Measurements from ENCODE around the gene RBBP8. TPM values are rescaled to one million over a fixed set of nuclear protein-coding genes. Genes with fewer than 3 reads are reported as not detected.
A peak's percentile ranks its signal among the peaks of the same experiment; 100 is the strongest.
"Not testable (repeated sequence)": the region's sequence is repeated elsewhere in the genome, so short reads cannot be mapped to it uniquely, and the experiment has no call there.

Gene RBBP8
- 10 to 100 TPM; 11.5 to 20.6 (median 13.5) TPM for polyA plus RNA-seq

DNA sequence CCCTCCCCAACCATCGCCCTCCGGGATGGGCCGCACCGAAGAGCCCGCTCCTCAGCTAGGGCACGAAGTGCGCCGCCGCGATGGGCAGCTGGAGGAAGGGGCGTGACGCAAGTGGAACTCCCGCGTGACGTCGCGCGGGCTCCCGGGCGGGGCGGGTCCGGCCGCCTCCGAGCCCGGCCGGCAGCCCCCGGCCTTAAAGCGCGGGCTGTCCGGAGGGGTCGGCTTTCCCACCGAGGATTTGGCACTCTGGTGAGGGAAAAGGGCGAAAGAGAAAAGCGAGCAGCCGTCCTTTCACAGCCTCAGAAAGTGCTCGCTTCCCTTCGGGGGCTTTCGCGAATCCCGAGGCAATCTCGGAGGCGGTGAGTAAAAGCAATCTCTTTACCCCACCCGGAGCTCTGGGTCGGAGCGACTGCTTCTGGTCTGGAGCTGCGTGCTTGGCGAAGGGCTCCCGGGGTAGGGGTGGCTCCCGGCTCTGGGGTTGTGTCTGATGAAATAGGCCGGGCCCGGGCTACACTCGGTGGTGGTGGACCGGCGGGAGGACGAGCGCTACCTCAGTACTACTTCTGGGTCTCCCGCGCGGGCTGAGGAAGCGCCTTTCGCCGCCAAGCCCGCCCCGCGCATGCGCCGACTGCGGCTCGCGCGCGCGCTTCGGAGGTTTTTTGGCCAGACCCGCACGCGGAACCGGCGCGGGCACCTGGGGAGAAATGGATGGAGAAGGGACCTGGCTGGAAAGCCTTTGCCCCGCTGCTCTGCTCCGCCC lies at the start of gene RBBP8:
Gene RBBP8 (plus strand): TSS at position 123 of the 760 bp plus-strand sequence. CDS start 3,524 bp downstream, outside the sequence.
- 0% methylated on average over 77 to 82 of the region's 82 CpGs for WGBS, 3 donors
- H3K27ac ChIP-seq (ENCODE audit: low read depth, low read length) = peak within 1 kb of the TSS; percentile 86

DNA sequence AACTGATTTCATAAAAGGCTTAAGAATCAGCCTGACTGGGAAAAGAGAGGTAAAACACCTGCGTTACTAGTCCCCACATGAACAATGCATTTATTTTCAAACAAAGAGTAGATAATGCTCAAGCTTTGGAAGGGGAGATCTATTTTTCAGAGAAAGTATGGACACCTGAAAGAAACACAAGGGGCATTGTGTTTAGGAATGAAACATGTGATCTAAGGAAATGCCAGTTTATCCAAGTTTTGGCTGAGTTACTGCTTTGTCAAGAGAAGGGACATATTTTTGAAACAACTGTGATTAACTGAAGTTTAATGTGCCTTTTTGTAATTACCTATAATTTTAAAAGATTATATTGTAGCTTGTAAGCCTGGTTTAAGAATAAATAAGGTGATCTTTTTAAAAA lies 49.3 kb upstream of the RBBP8 start:
- no peak overlapping the region for H3K27ac ChIP-seq (ENCODE audit: low read depth, low read length)
- WGBS, 3 donors = 33 to 92% (median 91%) methylated on average over 1 of the region's 1 CpG

DNA sequence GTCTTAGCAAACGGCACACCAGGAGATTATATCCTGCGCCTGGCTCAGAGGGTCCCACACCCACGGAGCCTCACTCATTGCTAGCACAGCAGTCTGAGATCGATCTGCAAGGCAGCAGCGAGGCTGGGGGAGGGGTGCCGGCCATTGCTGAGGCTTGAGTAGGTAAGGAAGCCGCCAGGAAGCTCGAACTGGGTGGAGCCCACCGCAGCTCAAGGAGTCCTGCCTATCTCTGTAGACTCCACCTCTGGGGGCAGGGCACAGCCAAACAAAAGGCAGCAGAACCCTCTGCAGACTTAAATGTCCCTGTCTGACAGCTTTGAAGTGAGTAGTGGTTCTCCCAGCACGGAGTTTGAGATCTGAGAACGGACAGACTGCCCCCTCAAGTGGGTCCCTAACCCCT lies 47.4 kb upstream of the RBBP8 start:
- 91 to 95% (median 95%) methylated on average over 11 of the region's 11 CpGs for WGBS, 3 donors
- not testable (repeated sequence) for H3K27ac ChIP-seq (ENCODE audit: low read depth, low read length)

DNA sequence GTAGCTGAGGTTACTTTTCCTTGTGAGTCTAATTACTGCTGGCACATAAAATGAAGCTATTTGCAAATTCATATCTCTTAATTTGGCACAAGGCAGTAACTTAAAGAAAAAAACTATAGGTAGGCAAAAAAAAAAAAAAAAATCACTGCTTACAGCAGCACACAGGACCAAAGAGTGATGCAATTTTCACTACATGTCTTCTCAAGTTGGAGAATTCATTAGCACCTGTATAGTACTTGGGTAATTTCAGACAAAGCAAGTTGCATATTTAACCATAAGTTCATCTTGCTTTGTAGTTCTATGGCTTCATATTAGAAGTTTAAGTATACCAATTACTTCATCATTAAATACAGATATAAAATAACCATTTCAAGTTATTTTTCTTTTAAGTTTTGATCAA lies 33.7 kb upstream of the RBBP8 start:
- H3K27ac ChIP-seq (ENCODE audit: low read depth, low read length) = no peak overlapping the region

DNA sequence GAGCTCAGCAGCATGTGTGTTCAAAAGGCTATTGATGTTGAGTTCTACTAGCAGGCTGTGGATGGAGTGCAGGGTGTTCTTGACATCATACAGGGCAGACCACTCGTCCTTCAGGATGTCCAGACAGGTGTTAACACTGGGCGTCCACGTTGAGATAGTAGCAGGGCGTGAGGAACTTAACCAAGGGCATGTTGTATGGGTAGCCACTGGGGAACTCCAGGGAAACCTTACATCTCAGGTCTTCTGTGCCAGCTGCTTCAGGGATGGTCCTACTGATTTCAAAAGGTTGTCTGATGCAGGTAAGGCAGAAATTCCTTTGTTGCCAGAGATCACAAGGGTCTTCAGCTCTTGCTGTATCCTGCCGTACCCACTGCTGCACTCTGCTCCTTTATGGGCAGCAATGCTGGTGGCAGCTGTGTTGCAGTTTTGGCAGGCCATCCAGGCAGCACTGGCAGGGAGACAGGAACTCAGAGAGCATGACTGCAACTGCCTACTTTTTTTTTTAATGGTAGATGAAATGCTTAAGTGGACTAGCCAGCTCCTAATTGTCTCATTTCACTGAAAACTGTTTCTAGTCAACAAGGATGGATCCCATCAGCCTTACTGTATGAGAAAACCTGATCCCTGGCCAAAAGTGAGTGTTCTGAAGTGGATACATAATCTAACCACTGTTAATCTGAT lies 32.4 kb upstream of the RBBP8 start:
- H3K27ac ChIP-seq (ENCODE audit: low read depth, low read length) = no peak overlapping the region
- 62 to 87% (median 85%) methylated on average over 5 of the region's 5 CpGs for WGBS, 3 donors

DNA sequence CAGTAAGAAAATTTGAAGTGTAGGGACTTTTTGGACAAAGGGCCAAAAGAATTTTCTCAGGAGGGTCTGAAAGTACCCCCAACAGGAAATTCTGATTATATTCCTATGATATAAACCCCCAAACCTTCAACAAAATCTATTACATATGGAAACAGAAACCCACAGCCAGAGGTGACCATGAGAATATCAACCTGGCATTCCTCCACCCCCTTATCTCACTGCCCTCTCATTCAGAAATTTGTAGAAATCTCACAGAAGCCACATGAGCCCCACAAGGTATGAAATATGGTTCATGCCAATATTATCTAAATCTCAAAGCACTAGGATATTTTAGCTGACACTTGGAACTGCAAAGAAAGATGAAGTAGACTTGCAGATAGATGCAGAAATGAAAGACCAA lies 31.0 kb upstream of the RBBP8 start:
- H3K27ac ChIP-seq (ENCODE audit: low read depth, low read length) = no peak overlapping the region

DNA sequence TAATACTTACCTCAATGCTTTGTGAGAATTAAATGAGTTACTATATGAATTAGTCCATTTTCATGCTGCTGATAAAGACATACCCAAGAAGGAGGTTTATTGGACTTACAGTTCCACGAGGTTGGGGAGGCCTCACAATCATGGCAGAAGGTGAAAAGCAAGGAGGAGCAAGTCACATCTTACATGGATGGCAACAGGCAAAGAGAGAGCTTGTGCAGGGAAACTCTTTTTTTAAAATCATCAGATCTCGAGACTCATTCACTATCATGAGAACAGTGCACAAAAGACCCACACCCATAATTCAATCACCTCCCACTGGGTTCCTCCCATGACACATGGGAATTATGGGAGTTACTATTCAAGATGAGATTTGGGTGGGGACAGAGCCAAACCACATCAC lies 29.9 kb upstream of the RBBP8 start:
- H3K27ac ChIP-seq (ENCODE audit: low read depth, low read length) = not testable (repeated sequence)
- 87 to 93% (median 87%) methylated on average over 2 of the region's 2 CpGs for WGBS, 3 donors

DNA sequence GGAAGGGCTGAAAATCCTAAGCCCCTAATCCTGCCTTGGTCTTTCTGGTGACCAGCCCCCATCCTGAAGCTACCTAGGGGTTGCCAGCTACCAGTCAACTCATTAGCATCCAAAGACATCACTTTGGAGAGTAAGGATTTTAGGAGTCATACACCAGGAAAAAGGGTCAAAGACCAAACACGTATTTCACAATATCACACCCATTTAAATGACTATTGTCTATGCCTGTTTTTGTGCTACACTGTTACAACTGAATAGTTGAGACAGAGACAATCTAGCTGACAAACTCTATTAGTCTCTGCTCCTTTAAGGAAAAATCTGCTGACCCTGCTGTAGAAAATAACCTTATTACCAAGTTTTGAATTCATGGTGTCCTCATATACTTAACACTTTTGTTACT lies 21.0 kb upstream of the RBBP8 start:
- no peak overlapping the region for H3K27ac ChIP-seq (ENCODE audit: low read depth, low read length)
- WGBS, 3 donors = 91 to 97% (median 92%) methylated on average over 1 of the region's 1 CpG

DNA sequence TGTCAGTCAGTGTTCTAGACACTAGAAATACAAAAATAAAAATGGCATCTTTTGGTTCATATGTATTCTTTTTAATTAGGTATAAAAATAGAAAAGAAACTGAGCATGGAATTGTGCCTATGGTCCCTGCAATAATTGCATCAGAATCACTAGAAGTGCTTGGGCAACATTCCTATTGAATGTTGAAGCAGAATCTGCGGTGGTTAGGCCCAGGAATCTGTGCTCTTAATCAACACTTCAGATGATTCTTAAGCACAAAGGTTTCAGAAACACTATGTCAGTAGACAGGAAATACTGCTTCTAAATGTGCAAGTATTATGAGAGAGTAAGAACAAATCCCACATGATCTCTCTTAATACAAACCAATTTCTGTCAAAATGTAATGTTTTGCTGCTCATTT lies 20.3 kb upstream of the RBBP8 start:
- no peak overlapping the region for H3K27ac ChIP-seq (ENCODE audit: low read depth, low read length)
- 50 to 89% (median 83%) methylated on average over 1 of the region's 1 CpG for WGBS, 3 donors

DNA sequence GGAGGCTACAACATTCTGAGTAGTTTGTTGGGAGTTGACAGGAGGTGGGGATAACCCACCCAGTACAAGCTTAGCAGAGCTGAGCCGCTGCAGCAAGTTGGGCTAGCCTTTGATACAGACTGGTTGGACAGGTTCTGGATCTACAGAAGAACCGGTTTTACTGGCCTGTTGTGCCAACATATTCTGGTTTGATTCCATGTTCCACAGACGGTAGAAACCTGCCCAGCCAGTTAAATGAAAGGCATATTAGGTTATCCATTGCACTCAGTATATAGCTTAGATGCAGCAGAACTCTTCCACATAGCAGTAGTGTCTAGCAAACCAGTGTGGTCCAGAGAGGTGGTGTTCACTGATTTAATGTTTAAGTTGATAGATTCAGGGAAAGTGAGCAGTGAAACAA lies 19.3 kb upstream of the RBBP8 start:
- WGBS, 3 donors = 35 to 84% (median 63%) methylated on average over 3 of the region's 3 CpGs
- H3K27ac ChIP-seq (ENCODE audit: low read depth, low read length) = no peak overlapping the region

DNA sequence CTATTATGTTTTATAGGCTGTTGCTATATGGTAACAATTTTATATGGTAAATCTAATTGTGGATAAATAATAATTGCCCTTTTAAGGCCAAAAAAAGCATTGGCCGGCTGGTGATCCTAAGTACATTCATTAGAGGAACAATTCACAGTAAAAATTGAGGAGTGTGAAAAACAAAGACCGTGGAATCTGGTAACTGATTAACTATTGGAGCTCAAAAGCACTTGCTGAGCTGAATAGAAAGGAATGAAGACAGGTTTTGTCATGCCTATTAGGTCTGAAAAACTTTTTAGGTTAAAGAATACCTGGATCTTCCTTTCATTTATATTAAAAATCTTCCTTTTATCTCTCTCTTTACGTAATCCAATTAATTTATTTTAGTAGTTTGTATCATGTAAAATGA lies 18.5 kb upstream of the RBBP8 start:
- WGBS, 3 donors = 26 to 94% (median 86%) methylated on average over 3 of the region's 3 CpGs
- H3K27ac ChIP-seq (ENCODE audit: low read depth, low read length) = no peak overlapping the region

DNA sequence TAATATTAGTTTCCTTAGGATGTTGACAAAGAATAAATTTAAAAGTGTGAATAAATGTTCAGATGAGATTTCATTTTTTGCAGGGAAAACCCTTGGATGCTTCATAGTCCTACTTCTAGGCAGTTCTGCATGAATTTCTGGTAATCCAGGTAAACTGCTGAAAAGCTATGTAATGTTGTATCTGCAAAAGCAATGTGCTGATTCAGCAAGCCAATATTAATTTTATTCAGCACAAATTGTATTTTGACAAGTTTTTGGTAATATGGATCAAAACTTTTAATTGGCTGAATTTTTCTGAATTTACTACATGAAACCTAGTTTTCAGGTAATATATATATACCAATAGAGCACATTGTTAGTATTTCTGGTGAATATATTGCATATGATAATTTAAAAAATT lies 17.8 kb upstream of the RBBP8 start:
- no peak overlapping the region for H3K27ac ChIP-seq (ENCODE audit: low read depth, low read length)

DNA sequence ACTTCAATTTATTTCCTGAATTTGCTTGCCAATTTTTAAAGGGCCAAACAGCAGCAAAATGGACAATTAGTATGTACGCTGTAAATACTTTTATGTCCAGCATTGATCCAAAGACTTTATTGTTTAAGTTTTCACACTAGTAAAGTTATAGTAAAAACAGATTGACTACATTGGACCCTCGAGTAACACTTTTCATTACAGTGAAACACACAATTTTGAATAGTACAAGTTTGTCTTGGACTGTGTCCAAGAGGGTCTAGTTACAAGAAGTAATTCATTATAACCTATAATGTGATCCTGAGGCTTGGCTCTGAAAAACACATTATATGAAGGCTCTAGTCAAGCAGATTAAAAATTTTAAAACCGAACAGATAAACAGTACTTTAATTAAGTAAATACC lies 11.4 kb upstream of the RBBP8 start:
- no peak overlapping the region for H3K27ac ChIP-seq (ENCODE audit: low read depth, low read length)
- WGBS, 3 donors = 38 to 55% (median 54%) methylated on average over 3 of the region's 3 CpGs

DNA sequence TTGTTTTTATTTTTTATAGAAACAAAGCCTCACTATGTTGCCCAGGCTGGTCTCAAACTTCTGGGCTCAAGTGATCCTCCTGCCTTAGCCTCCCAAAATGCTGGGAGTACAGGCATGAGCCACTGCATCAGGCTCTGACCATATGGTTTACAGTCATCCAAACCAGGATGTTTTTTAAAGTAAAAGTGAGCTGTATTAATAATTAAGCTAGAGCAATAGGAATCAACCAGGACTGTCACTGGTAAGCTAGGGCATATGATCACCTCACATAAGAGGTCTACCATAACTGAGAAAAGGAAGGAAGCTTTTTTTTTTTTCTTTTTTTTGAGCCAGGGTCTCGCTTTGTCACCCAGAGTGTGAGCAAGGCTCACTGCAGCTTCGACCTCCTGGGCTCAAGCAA lies 8.5 kb upstream of the RBBP8 start:
- H3K27ac ChIP-seq (ENCODE audit: low read depth, low read length) = no peak overlapping the region
- WGBS, 3 donors = 93 to 98% (median 95%) methylated on average over 2 of the region's 2 CpGs

DNA sequence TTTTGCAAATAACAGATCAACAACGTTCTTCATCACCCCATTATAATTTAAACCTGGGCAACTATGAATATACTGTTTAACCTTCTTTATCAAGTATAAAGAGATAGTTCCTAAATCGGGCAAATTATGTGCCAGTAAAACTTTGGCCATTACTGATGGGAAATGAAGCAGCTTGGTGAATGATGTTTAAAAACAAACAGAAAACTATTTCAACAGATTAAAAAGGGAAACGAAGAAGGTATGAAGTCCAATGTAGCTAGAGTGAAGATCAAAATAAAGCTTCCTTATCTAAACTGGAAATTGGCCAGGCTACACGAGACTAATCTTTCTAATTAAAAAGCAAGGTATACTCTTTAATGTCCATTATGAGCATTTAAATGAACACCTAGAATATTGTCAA lies 6.7 kb upstream of the RBBP8 start:
- H3K27ac ChIP-seq (ENCODE audit: low read depth, low read length) = no peak overlapping the region
- 37 to 75% (median 69%) methylated on average over 4 of the region's 4 CpGs for WGBS, 3 donors

DNA sequence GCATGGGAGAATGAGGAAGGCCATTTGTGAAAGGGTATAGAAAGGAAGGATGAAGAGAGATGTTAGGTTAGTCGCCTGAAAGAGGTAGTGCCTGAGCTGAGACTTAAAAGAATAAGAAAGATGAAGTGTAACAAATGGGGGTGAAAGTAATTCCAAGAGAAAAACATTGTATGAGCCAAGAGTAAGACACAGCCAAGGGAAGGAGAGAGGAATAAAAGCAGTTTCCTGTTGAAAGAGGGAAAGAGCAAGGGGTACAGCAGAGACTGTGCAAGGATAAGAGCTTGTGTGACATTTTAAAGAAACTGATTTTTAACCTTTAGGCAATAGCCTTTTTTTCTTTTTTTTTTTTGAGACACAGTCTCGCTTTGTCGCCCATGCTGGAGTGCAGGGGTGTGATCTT lies 4.8 kb upstream of the RBBP8 start:
- no peak overlapping the region for H3K27ac ChIP-seq (ENCODE audit: low read depth, low read length)
- WGBS, 3 donors = 86 to 96% (median 91%) methylated on average over 3 of the region's 3 CpGs

DNA sequence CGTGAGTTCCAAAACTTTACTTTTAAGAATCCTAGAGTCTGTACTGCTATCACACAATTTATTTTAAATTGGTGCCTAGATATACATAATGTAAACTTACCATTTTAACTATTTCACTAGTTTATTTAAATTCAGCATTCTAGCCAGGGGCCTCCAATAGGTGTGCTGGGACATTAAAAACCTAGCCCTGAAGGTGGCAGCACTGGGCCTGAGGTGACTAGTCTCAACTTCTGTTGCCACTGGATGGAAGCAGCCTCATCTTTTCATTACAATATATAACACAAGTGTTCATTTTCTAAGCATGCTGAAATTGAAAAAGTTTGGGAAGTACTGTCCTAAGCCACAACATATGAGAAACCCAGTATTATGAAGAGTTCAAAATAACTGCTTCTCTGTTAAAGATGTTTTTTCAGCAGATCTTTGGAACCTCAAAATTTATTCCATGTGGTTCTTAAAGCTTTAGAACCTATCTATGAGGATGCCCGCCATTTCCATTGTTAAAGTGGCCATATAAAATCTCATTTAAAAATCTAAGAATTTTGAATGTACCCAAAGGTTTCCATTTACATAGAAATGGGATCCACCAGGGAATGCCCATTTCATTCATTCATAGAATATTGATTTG lies 2.9 kb upstream of the RBBP8 start:
- WGBS, 3 donors = 73 to 92% (median 90%) methylated on average over 2 of the region's 2 CpGs
- H3K27ac ChIP-seq (ENCODE audit: low read depth, low read length) = no peak overlapping the region

DNA sequence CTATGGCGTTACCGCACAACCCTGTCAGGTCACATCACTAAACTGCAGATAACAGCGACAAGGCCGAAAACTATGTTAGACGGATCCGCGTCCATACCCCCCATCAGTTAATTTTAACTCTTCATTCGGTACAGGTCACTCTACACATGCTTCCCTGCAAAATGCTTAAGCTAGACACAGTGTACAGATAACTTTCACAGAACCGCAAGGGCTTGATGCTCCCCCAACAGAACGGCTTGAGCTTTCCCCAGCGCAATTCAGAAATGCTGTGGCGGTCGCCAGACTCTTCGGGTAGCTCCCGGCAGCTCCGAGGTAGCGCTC lies 283 bp upstream of the RBBP8 start:
- 0 to 1% (median 0%) methylated on average over 17 of the region's 17 CpGs for WGBS, 3 donors
- H3K27ac ChIP-seq (ENCODE audit: low read depth, low read length) = no peak overlapping the region

DNA sequence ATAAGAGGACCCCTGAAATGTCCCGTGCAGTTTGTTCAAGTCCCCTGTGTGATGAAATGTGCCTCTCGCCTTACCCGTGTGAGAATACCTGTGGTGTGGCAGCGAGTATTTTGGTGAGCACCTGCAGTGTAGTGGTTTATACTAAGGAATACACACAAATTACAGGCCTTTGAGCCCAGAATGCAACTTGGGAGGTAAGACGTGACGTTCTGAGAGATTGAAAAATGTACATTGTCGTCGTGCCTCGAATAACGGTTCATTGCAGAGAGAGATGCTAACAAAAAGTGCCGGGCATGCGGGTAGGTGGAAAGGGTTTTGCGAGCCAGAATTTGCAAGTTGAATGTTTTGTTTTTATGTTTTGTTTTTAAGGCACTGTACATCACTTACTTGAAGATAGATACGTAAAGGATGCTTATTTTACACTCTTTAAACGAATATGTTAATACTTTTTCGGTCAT lies 867 bp downstream of the RBBP8 start:
- 12 to 14% (median 13%) methylated on average over 16 of the region's 16 CpGs for WGBS, 3 donors
- no peak overlapping the region for H3K27ac ChIP-seq (ENCODE audit: low read depth, low read length)

DNA sequence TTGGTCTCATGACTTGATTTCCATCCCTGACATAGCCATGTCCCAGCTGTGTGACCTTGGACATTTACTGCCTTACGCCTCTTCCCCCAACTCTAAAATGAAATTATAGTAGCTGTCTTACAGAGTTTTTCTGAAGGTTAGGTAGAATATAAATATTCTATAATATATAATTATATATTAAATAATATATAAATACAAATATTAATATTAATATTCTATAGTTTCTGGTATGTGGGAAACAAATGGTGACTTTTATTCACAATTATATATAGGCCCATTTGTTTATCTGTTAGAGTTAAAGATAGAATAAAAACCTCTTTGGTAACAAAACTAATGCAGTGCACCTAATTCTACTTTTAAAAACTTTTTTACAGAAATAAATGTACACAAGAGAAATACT lies 1.7 kb downstream of the RBBP8 start:
- H3K27ac ChIP-seq (ENCODE audit: low read depth, low read length) = no peak overlapping the region

More for the DNA sequence above, 1.7 kb downstream of the RBBP8 start:
- WGBS, 3 donors = 87 to 98% (median 94%) methylated on average over 1 of the region's 1 CpG

All from adipose tissue (tissue), 3 donors.